Glutamatergic neuron (in vitro differentiated cells): Measurements from ENCODE around the gene SEC14L1. TPM values are rescaled to one million over a fixed set of nuclear protein-coding genes. Genes with fewer than 3 reads are reported as not detected.

Source experiments
- DNase-seq: peaks from one replicate; pipeline ENCODE4 v3.0.0; 2022
- H3K27ac Mint-ChIP-seq: one replicate; pipeline ENCODE4 v1.8.0; 2020; ENCODE audit warnings: mild to moderate bottlenecking, mixed read lengths, inconsistent platforms; ENCODE audit not compliant: unreplicated experiment
- H3K27me3 Mint-ChIP-seq: one replicate; pipeline ENCODE4 v1.8.0; 2020; ENCODE audit warnings: mild to moderate bottlenecking, moderate library complexity, mixed read lengths, inconsistent platforms; ENCODE audit not compliant: unreplicated experiment
- H3K36me3 Mint-ChIP-seq: one replicate; pipeline ENCODE4 v1.8.0; 2020; ENCODE audit warnings: mild to moderate bottlenecking, mixed read lengths, inconsistent platforms; ENCODE audit not compliant: unreplicated experiment
- H3K4me1 Mint-ChIP-seq: one replicate; pipeline ENCODE4 v1.8.0; 2020; ENCODE audit warnings: mild to moderate bottlenecking, low read depth, mixed read lengths, inconsistent platforms; ENCODE audit not compliant: unreplicated experiment
- H3K4me3 Mint-ChIP-seq: one replicate; pipeline ENCODE4 v1.8.0; 2020; ENCODE audit warnings: mild to moderate bottlenecking, mixed read lengths, inconsistent platforms; ENCODE audit not compliant: unreplicated experiment
- H3K9me3 Mint-ChIP-seq: one replicate; pipeline ENCODE4 v1.8.0; 2020; ENCODE audit warnings: mild to moderate bottlenecking, moderate library complexity, mixed read lengths, inconsistent platforms; ENCODE audit not compliant: unreplicated experiment
- CTCF ChIP-seq: fragments of 200-600 bp; sonication (generic); IDR thresholded peaks from one replicate; pipeline ENCODE4 v1.5.0; 2021; ENCODE audit not compliant: partially characterized antibody, unreplicated experiment
- total RNA-seq: library from RNA; stranded (reverse); fragmentation: NEBNext Ultra II Directional; extraction: Animal tissue kit (Norgen Biotek cat#: 25700); gene quantifications from one replicate; pipeline ENCODE4 v1.2.1, GENCODE V29; 2021; ENCODE audit not compliant: unreplicated experiment

Gene SEC14L1
- total RNA-seq, 1 donor from 2014 or later: 104 TPM

GRCh38 chr17:77180503-77181357 is 40.0 kb downstream of the SEC14L1 start:
- DNase-seq: no peak
- Mint-ChIP-seq H3K27ac (no peak overlapping the region), H3K27me3 (peaks cover 2% of the 10 kb centered on the region), H3K4me3 (no peak overlapping the region), H3K36me3 (no peaks in the 10 kb centered on the region), H3K9me3 (peaks cover 7% of the 10 kb centered on the region), H3K4me1 (no peaks in the 10 kb centered on the region)
- no peak for TF ChIP-seq CTCF

- Mint-ChIP-seq H3K36me3 (no peaks in the 10 kb centered on the region), H3K27ac (no peak overlapping the region), H3K9me3 (peaks cover 7% of the 10 kb centered on the region), H3K27me3 (peaks cover 2% of the 10 kb centered on the region), H3K4me1 (no peaks in the 10 kb centered on the region), H3K4me3 (peak overlapping the region; percentile 15)
- no peak for TF ChIP-seq CTCF
- no peak for DNase-seq
Measured at GRCh38 chr17:77182205-77183172, 41.7 kb downstream of the SEC14L1 start.

- DNase-seq: no peak
- Mint-ChIP-seq H3K27ac (no peak overlapping the region), H3K36me3 (no peaks in the 10 kb centered on the region), H3K27me3 (peaks cover 2% of the 10 kb centered on the region), H3K4me1 (peaks cover 8% of the 10 kb centered on the region), H3K9me3 (peaks cover 3% of the 10 kb centered on the region), H3K4me3 (no peak overlapping the region)
- no peak for TF ChIP-seq CTCF
Measured at GRCh38 chr17:77184474-77184873, 43.7 kb downstream of the SEC14L1 start.

- H3K27ac Mint-ChIP-seq: no peak overlapping the region
- H3K4me3 Mint-ChIP-seq: no peak overlapping the region
- DNase-seq: no peak
- no peak for TF ChIP-seq CTCF
- H3K27me3 Mint-ChIP-seq: peaks cover 2% of the 10 kb centered on the region
- H3K4me1 Mint-ChIP-seq: peaks cover 8% of the 10 kb centered on the region
- no peaks in the 10 kb centered on the region for H3K36me3 Mint-ChIP-seq
- peaks cover 3% of the 10 kb centered on the region for H3K9me3 Mint-ChIP-seq
Measured at GRCh38 chr17:77185137-77185536, 44.4 kb downstream of the SEC14L1 start.
